ENCODE data around the gene ZNF680. TPM values are rescaled to one million over a fixed set of nuclear protein-coding genes. Genes with fewer than 3 reads are reported as not detected.

The ZNF680 gene
- total RNA-seq, 4 donors from 2014 or later = 8.2 to 8.8 (median 8.5) TPM

DNA sequence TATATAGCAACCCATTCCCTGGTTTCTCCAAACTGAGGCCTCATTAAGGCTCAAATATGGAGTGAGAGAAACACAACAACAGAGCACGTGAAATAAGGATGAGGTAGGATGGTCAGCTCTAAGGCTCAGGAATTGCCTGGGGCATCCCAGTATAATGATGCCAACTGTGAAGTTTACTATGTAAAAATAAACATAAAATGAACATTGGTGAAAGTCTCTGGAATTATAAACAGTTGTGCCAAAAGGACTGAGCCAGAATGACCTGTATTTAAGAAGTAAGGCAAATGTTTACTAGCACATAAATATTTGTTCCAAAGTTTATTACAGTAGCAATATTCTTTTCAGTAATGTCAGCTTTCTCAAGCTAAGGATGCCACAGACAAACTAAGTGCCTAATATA is 64.6 kb downstream of the ZNF680 start:
- TF ChIP-seq POLR2A (IDR thresholded peaks at IDR 0.05) = no peak
- TF ChIP-seq, protein P1, sequence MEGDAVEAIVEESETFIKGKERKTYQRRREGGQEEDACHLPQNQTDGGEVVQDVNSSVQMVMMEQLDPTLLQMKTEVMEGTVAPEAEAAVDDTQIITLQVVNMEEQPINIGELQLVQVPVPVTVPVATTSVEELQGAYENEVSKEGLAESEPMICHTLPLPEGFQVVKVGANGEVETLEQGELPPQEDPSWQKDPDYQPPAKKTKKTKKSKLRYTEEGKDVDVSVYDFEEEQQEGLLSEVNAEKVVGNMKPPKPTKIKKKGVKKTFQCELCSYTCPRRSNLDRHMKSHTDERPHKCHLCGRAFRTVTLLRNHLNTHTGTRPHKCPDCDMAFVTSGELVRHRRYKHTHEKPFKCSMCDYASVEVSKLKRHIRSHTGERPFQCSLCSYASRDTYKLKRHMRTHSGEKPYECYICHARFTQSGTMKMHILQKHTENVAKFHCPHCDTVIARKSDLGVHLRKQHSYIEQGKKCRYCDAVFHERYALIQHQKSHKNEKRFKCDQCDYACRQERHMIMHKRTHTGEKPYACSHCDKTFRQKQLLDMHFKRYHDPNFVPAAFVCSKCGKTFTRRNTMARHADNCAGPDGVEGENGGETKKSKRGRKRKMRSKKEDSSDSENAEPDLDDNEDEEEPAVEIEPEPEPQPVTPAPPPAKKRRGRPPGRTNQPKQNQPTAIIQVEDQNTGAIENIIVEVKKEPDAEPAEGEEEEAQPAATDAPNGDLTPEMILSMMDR (IDR thresholded peaks at IDR 0.05) = no peak
- no peak for DNase-seq (ENCODE audit: low spot score in 2 of 2)
- intact Hi-C loops (cut with DNase I; ENCODE audit: low total_unique reads) = no loop called here
- WGBS, 2 donors = 69 to 91% methylated on average over 1 of the region's 1 CpG
- H3K4me3 ChIP-seq (ENCODE audit: low read depth, poor library complexity, severe bottlenecking) = no peak overlapping the region

DNA sequence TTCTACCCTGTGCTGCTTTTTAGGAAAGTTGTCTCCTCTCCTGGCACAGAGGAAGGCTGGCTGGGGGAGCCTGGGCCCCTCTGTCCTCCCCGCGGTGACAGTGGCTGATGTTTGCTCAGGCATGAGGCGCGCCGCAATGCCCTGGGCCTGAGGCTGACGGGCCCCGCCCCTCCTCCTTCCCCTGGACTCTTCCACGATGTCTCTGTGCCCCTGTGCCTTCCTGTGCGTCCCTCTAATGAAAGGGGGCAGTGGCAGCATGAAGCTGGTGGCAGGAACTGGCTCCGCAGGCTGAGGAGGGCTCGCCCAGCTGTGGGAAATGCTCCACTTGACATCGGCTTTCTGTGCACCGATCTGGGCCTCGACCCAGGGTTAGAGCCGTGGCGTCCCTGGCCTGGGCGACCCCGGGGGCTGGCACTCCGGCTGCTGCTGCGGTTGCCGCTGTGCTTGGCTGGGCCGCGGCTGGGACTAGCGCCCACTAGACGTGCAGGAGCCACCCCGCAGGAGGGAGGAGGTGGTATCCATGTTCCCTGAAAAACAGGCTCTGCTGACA is 67.9 kb downstream of the ZNF680 start:
- intact Hi-C loops (cut with DNase I; ENCODE audit: low total_unique reads) = no loop called here
- no peak for TF ChIP-seq POLR2A (IDR thresholded peaks at IDR 0.05)
- TF ChIP-seq, protein P1 (IDR thresholded peaks at IDR 0.05) = no peak
- 11% methylated on average over 24 to 26 of the region's 26 CpGs for WGBS, 2 donors
- H3K4me3 ChIP-seq (ENCODE audit: low read depth, poor library complexity, severe bottlenecking) = no peak overlapping the region
- DNase-seq (ENCODE audit: low spot score in 2 of 2) = no peak

DNA sequence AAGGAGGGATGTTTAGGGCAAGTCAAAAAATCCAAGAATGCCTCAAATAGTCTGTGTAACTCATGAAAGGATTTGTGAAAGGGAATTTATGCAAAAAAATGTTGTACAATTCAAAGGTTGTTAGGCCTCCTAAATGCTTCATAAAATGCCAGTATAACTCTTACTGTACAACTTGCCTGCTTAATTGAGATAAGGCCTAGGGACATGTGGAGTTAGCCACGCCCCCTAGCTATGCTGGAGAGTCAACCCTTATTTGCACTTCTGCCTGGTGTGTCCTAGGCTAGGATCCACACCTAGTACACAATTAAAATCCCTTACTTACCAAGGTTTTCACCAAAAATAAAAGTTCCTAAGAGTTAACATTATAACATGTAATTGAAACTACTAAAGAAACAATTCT is 77.2 kb downstream of the ZNF680 start:
- no peak for TF ChIP-seq POLR2A (IDR thresholded peaks at IDR 0.05)
- TF ChIP-seq, protein P1 (IDR thresholded peaks at IDR 0.05) = no peak
- 35 to 55% methylated on average over 1 of the region's 1 CpG for WGBS, 2 donors
- H3K4me3 ChIP-seq (ENCODE audit: low read depth, poor library complexity, severe bottlenecking) = no peak overlapping the region
- intact Hi-C loops (cut with DNase I; ENCODE audit: low total_unique reads) = no loop called here
- no peak for DNase-seq (ENCODE audit: low spot score in 2 of 2)

Other genes starting within 250 kb of the ZNF680 start
- gene ZNF736, start 249.1 kb downstream of the ZNF680 start, total RNA-seq = 10 to 100 TPM in 1 of 4 donors, 1 to 10 TPM in 3; 2.7 to 20.7 (median 7.5) TPM
- 10 to 100 TPM in 3 of 4 donors, 1 to 10 TPM in 1; 9.6 to 15.8 (median 12.4) TPM for gene ZNF107, start 103.1 kb upstream of the ZNF680 start, total RNA-seq
- gene ZNF138, start 231.4 kb upstream of the ZNF680 start, total RNA-seq = 10 to 100 TPM; 21.8 to 36.0 (median 25.2) TPM